ENCODE results near the gene SMIM35. TPM values are rescaled to one million over a fixed set of nuclear protein-coding genes. Genes with fewer than 3 reads are reported as not detected.

The SMIM35 gene
- total RNA-seq, 4 donors from 2014 or later = not detected

GRCh38 chr11:118073554-118073953 lies 13.2 kb downstream of the SMIM35 start:
- DNase-seq = no peak
- intact Hi-C loops (cut with DNase I; ENCODE audit: low total_unique reads) = no loop called here

GRCh38 chr11:118071416-118072030 lies 15.2 kb downstream of the SMIM35 start:
- TF ChIP-seq POLR2A (IDR thresholded peaks at IDR 0.05) (no peak), CTCF (IDR thresholded peaks at IDR 0.05) (no peak)
- H3K27me3 ChIP-seq = no peaks in the 10 kb centered on the region
- no peaks in the 10 kb centered on the region for H3K4me1 ChIP-seq
- H3K36me3 ChIP-seq = no peaks in the 10 kb centered on the region
- H3K27ac ChIP-seq = no peak overlapping the region
- H3K9me3 ChIP-seq = no peaks in the 10 kb centered on the region
- intact Hi-C loops (cut with DNase I; ENCODE audit: low total_unique reads) = no loop called here
- no peak overlapping the region for H3K4me3 ChIP-seq
- no peak for DNase-seq

More at GRCh38 chr11:118073554-118073953, 13.2 kb downstream of the SMIM35 start:
- H3K27ac ChIP-seq = no peak overlapping the region
- no peaks in the 10 kb centered on the region for H3K27me3 ChIP-seq
- H3K4me1 ChIP-seq = no peaks in the 10 kb centered on the region
- H3K36me3 ChIP-seq = no peaks in the 10 kb centered on the region
- no peaks in the 10 kb centered on the region for H3K9me3 ChIP-seq
- no peak for TF ChIP-seq POLR2A (IDR thresholded peaks at IDR 0.05)
- no peak for TF ChIP-seq CTCF (IDR thresholded peaks at IDR 0.05)
- H3K4me3 ChIP-seq = no peak overlapping the region

- H3K9me3 ChIP-seq = no peaks in the 10 kb centered on the region
- H3K36me3 ChIP-seq = no peaks in the 10 kb centered on the region
- no peaks in the 10 kb centered on the region for H3K27me3 ChIP-seq
- intact Hi-C loops (cut with DNase I; ENCODE audit: low total_unique reads) = no loop called here
- DNase-seq = no peak
- H3K4me1 ChIP-seq = no peaks in the 10 kb centered on the region
- TF ChIP-seq POLR2A (IDR thresholded peaks at IDR 0.05) (no peak), CTCF (IDR thresholded peaks at IDR 0.05) (no peak)
- no peak overlapping the region for H3K4me3 ChIP-seq
- H3K27ac ChIP-seq = no peak overlapping the region
These were observed 17.7 kb downstream of the SMIM35 start for GRCh38 chr11:118068945-118069612.

DNA sequence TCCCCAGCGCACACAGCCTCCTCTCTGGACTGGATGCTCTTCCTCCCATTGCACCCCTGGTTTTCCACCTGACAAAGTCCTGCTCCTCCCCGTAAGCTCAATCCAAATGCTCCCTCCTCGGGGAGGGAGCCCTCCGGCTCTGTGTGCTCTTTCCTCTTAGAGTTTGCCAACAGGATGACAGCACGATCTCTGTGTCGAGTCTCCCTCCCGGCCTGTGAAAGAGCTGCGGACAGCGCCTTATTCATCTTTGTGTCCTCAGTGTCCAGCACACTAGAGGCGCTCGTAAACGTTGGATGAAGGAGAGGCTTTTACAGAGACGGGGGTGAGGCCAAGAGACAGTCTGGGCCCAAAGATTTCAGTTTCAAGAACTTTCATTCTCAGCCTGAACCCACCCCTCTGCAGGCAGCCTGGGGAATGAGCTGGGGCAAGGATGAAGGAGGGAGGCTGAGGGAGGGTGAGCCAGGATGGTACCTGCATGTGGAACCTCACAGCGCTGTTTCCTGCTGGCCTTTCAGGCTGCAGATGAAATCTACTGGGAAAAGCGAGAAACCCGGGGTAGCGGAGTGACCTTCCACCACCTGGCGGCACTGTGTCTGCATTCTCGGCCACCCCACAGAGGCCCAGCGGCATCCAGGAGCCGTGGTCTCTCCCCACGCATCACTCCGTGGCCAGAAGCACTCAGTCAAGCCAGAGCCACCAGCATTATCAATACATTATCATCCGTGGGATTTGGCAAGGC lies 18.4 kb downstream of the SMIM35 start:
- H3K36me3 ChIP-seq = no peaks in the 10 kb centered on the region
- H3K4me3 ChIP-seq = no peak overlapping the region
- H3K4me1 ChIP-seq = no peaks in the 10 kb centered on the region
- intact Hi-C loops (cut with DNase I; ENCODE audit: low total_unique reads) = no loop called here
- DNase-seq = no peak
- TF ChIP-seq POLR2A (IDR thresholded peaks at IDR 0.05) = no peak
- no peak for TF ChIP-seq CTCF (IDR thresholded peaks at IDR 0.05)
- no peaks in the 10 kb centered on the region for H3K9me3 ChIP-seq
- H3K27ac ChIP-seq = no peak overlapping the region
- no peaks in the 10 kb centered on the region for H3K27me3 ChIP-seq

DNA sequence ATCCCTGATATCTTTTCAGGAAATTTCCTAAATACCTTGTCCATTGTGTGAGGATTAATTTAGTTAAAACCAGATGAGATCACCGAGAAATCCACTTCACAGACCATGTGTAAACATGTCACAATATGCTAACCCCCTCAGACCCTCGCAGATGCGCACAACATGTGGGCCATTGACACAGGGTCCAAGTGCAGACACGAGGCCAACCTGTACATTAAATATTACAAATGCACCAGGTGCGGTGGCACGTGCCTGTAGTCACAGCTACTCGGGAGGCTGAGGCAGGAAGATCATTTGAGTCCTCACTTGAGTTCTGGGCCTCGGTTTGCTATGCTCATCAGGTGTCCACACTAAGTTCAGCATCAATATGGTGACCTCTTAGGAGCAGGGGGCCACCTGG lies 19.8 kb downstream of the SMIM35 start:
- no peaks in the 10 kb centered on the region for H3K4me1 ChIP-seq
- intact Hi-C loops (cut with DNase I; ENCODE audit: low total_unique reads) = no loop called here
- no peak overlapping the region for H3K4me3 ChIP-seq
- H3K9me3 ChIP-seq = no peaks in the 10 kb centered on the region
- no peak for DNase-seq
- no peaks in the 10 kb centered on the region for H3K36me3 ChIP-seq
- H3K27ac ChIP-seq = no peak overlapping the region
- no peaks in the 10 kb centered on the region for H3K27me3 ChIP-seq
- TF ChIP-seq CTCF (IDR thresholded peaks at IDR 0.05) = no peak
- no peak for TF ChIP-seq POLR2A (IDR thresholded peaks at IDR 0.05)
